ENCODE results near the gene TFDP2.
A peak's percentile ranks its signal among the peaks of the same experiment; 100 is the strongest.

TFDP2 gene

DNA sequence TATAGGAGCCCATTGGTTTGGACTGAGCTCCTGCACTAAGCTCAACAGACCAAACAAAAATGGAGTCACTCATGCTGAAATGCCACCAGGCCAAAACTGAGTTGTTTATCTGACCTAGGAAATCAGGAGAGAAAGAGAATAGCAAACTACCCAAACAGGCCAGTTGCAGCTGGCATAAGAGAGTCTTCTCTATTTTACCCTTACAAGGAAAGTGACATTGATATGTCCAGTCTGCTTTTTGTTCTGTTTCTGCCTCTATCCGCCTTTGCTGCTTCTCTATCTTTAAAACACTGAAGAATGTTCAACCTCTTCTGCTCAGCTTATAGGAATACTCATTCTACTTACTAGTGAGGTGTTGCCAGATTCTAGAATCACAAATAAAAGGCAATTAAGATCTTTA lies 177.8 kb downstream of the TFDP2 start:
- no peak overlapping the region for H3K4me3 ChIP-seq (replicated peaks; ENCODE audit: low read depth, low read length)
- TF ChIP-seq, protein P1, sequence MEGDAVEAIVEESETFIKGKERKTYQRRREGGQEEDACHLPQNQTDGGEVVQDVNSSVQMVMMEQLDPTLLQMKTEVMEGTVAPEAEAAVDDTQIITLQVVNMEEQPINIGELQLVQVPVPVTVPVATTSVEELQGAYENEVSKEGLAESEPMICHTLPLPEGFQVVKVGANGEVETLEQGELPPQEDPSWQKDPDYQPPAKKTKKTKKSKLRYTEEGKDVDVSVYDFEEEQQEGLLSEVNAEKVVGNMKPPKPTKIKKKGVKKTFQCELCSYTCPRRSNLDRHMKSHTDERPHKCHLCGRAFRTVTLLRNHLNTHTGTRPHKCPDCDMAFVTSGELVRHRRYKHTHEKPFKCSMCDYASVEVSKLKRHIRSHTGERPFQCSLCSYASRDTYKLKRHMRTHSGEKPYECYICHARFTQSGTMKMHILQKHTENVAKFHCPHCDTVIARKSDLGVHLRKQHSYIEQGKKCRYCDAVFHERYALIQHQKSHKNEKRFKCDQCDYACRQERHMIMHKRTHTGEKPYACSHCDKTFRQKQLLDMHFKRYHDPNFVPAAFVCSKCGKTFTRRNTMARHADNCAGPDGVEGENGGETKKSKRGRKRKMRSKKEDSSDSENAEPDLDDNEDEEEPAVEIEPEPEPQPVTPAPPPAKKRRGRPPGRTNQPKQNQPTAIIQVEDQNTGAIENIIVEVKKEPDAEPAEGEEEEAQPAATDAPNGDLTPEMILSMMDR (IDR thresholded peaks at IDR 0.05; ENCODE audit: low read length, missing control alignments) = no peak
- no peak for DNase-seq (ENCODE audit: low read depth)

DNA sequence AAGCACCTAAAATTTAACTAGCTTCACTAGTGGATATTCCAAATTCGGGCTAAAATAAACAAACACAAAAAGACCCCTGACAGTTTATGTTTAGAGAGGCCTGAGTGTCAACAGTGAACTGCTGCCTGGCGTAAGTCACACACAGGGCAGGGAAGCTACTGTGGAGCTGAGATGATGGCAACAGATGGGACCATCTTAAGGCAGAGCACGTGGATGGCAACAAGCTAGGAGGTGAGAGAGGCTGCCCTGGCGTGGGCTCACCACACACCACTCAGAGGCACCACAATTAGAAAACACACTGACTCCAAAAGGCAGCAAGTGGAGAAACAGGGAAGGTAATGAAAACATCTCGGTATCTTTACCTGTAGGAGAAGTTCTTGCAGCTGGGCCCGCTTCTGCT lies 179.6 kb downstream of the TFDP2 start:
- no peak for DNase-seq (ENCODE audit: low read depth)
- TF ChIP-seq, protein P1 (IDR thresholded peaks at IDR 0.05; ENCODE audit: low read length, missing control alignments) = no peak
- H3K4me3 ChIP-seq (replicated peaks; ENCODE audit: low read depth, low read length) = no peak overlapping the region

DNA sequence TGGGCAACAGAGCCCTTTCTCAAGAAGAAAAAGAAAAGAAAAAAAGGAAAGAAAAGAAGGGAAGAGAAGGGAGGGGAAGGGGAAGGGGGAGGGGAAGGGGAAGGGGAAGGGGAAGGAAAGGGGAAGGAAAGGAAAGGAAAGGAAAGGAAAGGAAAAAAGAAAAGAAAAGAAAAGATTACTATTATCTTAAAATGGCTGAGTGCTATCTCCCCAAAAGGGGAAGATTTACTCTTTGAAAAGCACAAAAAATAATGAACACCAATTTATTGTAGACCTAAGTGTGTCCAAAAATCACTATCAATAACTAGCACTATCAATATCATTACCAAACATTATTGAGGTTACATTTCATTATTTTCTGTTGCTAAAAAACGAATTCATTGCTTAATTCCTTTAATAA lies 183.9 kb downstream of the TFDP2 start:
- TF ChIP-seq, protein P1 (IDR thresholded peaks at IDR 0.05; ENCODE audit: low read length, missing control alignments) = no peak
- no peak for DNase-seq (ENCODE audit: low read depth)
- no peak overlapping the region for H3K4me3 ChIP-seq (replicated peaks; ENCODE audit: low read depth, low read length)

- H3K4me3 ChIP-seq (replicated peaks; ENCODE audit: low read depth, low read length) = no peak overlapping the region
- no peak for DNase-seq (ENCODE audit: low read depth)
- TF ChIP-seq, protein P1 (IDR thresholded peaks at IDR 0.05; ENCODE audit: low read length, missing control alignments) = no peak
Measured at GRCh38 chr3:141963301-141963700, 186.0 kb downstream of the TFDP2 start.

- TF ChIP-seq, protein P1 (IDR thresholded peaks at IDR 0.05; ENCODE audit: low read length, missing control alignments) = no peak
- H3K4me3 ChIP-seq (replicated peaks; ENCODE audit: low read depth, low read length) = no peak overlapping the region
- peak; percentile 51 for DNase-seq (ENCODE audit: low read depth)
Measured at GRCh38 chr3:141960731-141961130, 188.6 kb downstream of the TFDP2 start.

DNA sequence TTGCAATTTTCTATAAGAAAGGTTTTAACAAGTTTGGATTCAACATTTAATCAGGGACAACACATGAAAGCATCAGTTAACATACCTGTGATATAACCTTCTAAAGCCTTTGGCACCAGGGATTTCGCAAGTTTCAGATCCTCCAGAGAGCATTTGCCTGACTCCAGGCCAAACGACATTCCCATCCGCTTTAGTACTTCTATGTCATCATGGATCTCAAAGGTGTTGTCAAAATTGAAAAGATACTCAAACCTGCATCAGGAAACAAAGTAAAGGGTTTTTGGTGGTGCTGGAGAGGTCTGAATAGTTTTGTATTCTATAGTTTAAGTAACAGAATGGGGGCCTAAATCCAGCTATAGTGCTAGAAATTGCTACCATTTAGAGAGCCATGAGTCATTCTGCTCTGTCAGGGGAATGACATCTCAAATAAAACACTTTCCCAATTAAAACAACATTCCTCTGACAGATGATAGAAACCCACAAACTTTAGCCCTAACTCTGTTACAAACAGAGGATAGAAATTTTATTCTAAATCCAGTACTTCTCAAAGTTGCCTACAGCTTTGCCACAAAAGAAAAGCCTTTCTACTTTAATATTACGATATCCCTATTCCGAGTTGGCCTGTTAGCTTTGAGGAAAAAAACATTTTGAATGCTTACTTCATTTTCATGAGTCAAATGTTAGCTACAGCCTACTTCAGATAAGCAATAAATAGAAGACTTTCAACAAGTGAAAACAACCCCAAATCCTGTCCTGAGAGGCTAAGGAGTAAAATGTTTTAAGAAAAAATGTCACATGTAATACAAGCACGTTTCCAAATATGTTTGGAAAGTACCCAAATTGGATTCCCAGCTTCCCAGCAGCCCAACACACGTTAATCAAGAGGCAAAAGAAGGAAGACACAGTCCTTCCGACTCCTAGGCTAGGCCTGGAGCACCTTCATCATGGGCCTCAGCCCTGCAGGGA lies 189.5 kb downstream of the TFDP2 start:
- TF ChIP-seq, protein P1 (IDR thresholded peaks at IDR 0.05; ENCODE audit: low read length, missing control alignments) = no peak
- DNase-seq (ENCODE audit: low read depth) = peak; percentile 67
- H3K4me3 ChIP-seq (replicated peaks; ENCODE audit: low read depth, low read length) = no peak overlapping the region

All from fibroblast of pulmonary artery (primary cell).